H1 (cell line): Measurements from ENCODE around the gene IL27RA. TPM values are rescaled to one million over a fixed set of nuclear protein-coding genes. Genes with fewer than 3 reads are reported as not detected.

ENCODE experiments used
- CTCF ChIA-PET: fragments of 300-600 bp; sonication (Branson Sonifier 250); formaldehyde crosslinking; loops from one replicate; lab custom pipeline; 2021; ENCODE audit not compliant: partially characterized antibody; lab: Charles Lee
- POLR2A ChIA-PET: fragments of 300-600 bp; sonication (Branson Sonifier 250); formaldehyde crosslinking; loops from one replicate; lab custom pipeline; 2021; ENCODE audit warnings: inconsistent platforms; ENCODE audit not compliant: partially characterized antibody; lab: Charles Lee
- DNase-seq, 2 experiments: peaks; one replicate each; pipeline versions ENCODE4 v3.0.0 to v3.0.0-alpha.2; 2010 to 2022; ENCODE audit warnings: low spot score in 2 of 2, low read depth in 1 of 2, mixed read lengths in 1 of 2
- FAIRE-seq: peaks from 2 replicates; lab custom pipeline; 2011; peaks lifted over from hg19 to GRCh38; lab: Jason Lieb, UNC
- H2AFZ ChIP-seq: 2 replicates; pipeline ENCODE4 v1.8.1; 2012; ENCODE audit warnings: low read length, inconsistent platforms
- H2AK5ac ChIP-seq: 2 replicates; pipeline ENCODE4 v1.6.1; 2013; ENCODE audit warnings: low read depth, low read length
- H2BK120ac ChIP-seq: replicated peaks from 2 replicates; pipeline ENCODE3; 2013; ENCODE audit warnings: low read depth, low read length, inconsistent platforms
- H2BK12ac ChIP-seq: 2 replicates; pipeline ENCODE4 v1.6.1; 2013; ENCODE audit warnings: low read depth, low read length
- H2BK15ac ChIP-seq: 2 replicates; pipeline ENCODE4 v1.6.1; 2013; ENCODE audit warnings: low read length
- H2BK20ac ChIP-seq: 2 replicates; pipeline ENCODE4 v1.6.1; 2013; ENCODE audit warnings: low read length
- H2BK5ac ChIP-seq: 2 replicates; pipeline ENCODE4 v1.6.1; 2013; ENCODE audit warnings: low read depth, low read length
- H3K14ac ChIP-seq: 2 replicates; pipeline ENCODE4 v1.6.1; 2013; ENCODE audit warnings: inconsistent platforms; ENCODE audit not compliant: insufficient read length
- H3K18ac ChIP-seq: 2 replicates; pipeline ENCODE4 v1.6.1; 2013; ENCODE audit warnings: low read length; ENCODE audit errors: extremely low read depth
- H3K23ac ChIP-seq: 2 replicates; pipeline ENCODE4 v1.6.1; 2013; ENCODE audit warnings: inconsistent platforms; ENCODE audit not compliant: insufficient read length
- H3K23me2 ChIP-seq: 2 replicates; pipeline ENCODE4 v1.6.1; 2013; ENCODE audit warnings: low read depth, low read length
- H3K27ac ChIP-seq: 2 replicates; pipeline ENCODE4 v1.6.1; 2011; ENCODE audit warnings: low read depth, low read length, inconsistent platforms
- H3K27me3 ChIP-seq, 4 experiments: replicated peaks in 1 of 4; 1 replicate in 1 of 4; 2 replicates in 3 of 4; pipeline versions ENCODE4 v1.6.1 to v1.8.1; 2011 to 2013; ENCODE audit warnings: low read length in 3 of 4, mild to moderate bottlenecking in 3 of 4, inconsistent platforms in 2 of 4, mixed read lengths in 2 of 4, moderate library complexity in 1 of 4; ENCODE audit not compliant: control insufficient read depth in 3 of 4, insufficient read depth in 3 of 4; ENCODE audit errors: extremely low read depth in 1 of 4
- H3K36me3 ChIP-seq, 4 experiments: 2 replicates each; pipeline versions ENCODE4 v1.6.1 to v1.8.1; 2011 to 2013; ENCODE audit warnings: mild to moderate bottlenecking in 4 of 4, low read length in 3 of 4, moderate library complexity in 2 of 4, control low read depth in 1 of 4, inconsistent platforms in 1 of 4; ENCODE audit not compliant: insufficient read depth in 4 of 4, control insufficient read depth in 2 of 4
- H3K4ac ChIP-seq: replicated peaks from 2 replicates; pipeline ENCODE3; 2013; ENCODE audit warnings: low read length, low read depth, mixed read lengths, inconsistent platforms; ENCODE audit not compliant: insufficient read length
- H3K4me1 ChIP-seq, 4 experiments: replicated peaks in 1 of 4; 1 replicate in 1 of 4; 2 replicates in 3 of 4; pipeline versions ENCODE4 v1.6.1 to v1.8.1; 2011 to 2013; ENCODE audit warnings: low read length in 3 of 4, inconsistent platforms in 2 of 4, mixed read lengths in 1 of 4; ENCODE audit not compliant: insufficient read depth in 4 of 4, control insufficient read depth in 3 of 4
- H3K4me2 ChIP-seq, 2 experiments: 2 replicates each; pipeline versions ENCODE4 v1.6.1 to v1.8.1; 2011 to 2013; ENCODE audit warnings: low read depth in 2 of 2, low read length in 2 of 2, control low read depth in 1 of 2, inconsistent platforms in 1 of 2, mild to moderate bottlenecking in 1 of 2; ENCODE audit not compliant: insufficient read depth in 1 of 2
- H3K4me3 ChIP-seq, 4 experiments: fragments of 200-600, 300-600 bp in 1 of 4; sonication (generic), shearing (Covaris generic), sonication (Bioruptor Twin) in 1 of 4; 2 replicates each; pipeline versions ENCODE4 v1.5.1 to v1.8.1; 2011 to 2016; ENCODE audit warnings: low read length in 4 of 4, low read depth in 3 of 4, control low read depth in 2 of 4, inconsistent platforms in 2 of 4, mild to moderate bottlenecking in 2 of 4, mixed read lengths in 1 of 4, moderate library complexity in 1 of 4; ENCODE audit not compliant: insufficient read depth in 2 of 4; ENCODE audit errors: extremely low read depth in 1 of 4
- H3K56ac ChIP-seq: replicated peaks from 2 replicates; pipeline ENCODE3; 2013; ENCODE audit warnings: low read depth, mild to moderate bottlenecking, mixed read lengths, low read length, inconsistent platforms; ENCODE audit not compliant: insufficient read length
- H3K79me1 ChIP-seq: 2 replicates; pipeline ENCODE4 v1.6.1; 2013; ENCODE audit warnings: low read depth, low read length, control low read depth
- H3K79me2 ChIP-seq, 2 experiments: 2 replicates each; pipeline versions ENCODE4 v1.6.1 to v1.8.1; 2012 to 2013; ENCODE audit warnings: low read length in 2 of 2, mild to moderate bottlenecking in 2 of 2, inconsistent platforms in 1 of 2; ENCODE audit not compliant: insufficient read depth in 2 of 2, control insufficient read depth in 1 of 2
- H3K9ac ChIP-seq, 4 experiments: replicated peaks in 1 of 4; 1 replicate in 1 of 4; 2 replicates in 3 of 4; pipeline versions ENCODE4 v1.6.1 to v1.8.1; 2011 to 2013; ENCODE audit warnings: low read depth in 3 of 4, low read length in 3 of 4, control low read depth in 2 of 4, mild to moderate bottlenecking in 2 of 4, moderate library complexity in 2 of 4, inconsistent platforms in 1 of 4; ENCODE audit errors: extremely low read depth in 1 of 4
- H3K9me3 ChIP-seq, 2 experiments: 2 replicates each; pipeline versions ENCODE4 v1.6.1 to v1.8.1; 2012 to 2013; ENCODE audit warnings: mild to moderate bottlenecking in 2 of 2, moderate library complexity in 2 of 2, control low read depth in 1 of 2, inconsistent platforms in 1 of 2, low read depth in 1 of 2, low read length in 1 of 2, mixed read lengths in 1 of 2; ENCODE audit not compliant: insufficient read depth in 2 of 2
- H4K20me1 ChIP-seq, 2 experiments: replicated peaks in 1 of 2; 2 replicates each; pipeline versions ENCODE3 to v1.8.1; 2011 to 2013; ENCODE audit warnings: inconsistent platforms in 2 of 2, low read length in 2 of 2, mild to moderate bottlenecking in 1 of 2; ENCODE audit not compliant: insufficient read depth in 2 of 2, control insufficient read depth in 1 of 2
- H4K5ac ChIP-seq: 2 replicates; pipeline ENCODE4 v1.6.1; 2013; ENCODE audit warnings: low read length, low read depth, mixed read lengths, inconsistent platforms; ENCODE audit not compliant: insufficient read length
- H4K8ac ChIP-seq: 2 replicates; pipeline ENCODE4 v1.8.0; 2013; ENCODE audit warnings: mild to moderate bottlenecking, moderate library complexity, low read length, inconsistent platforms; ENCODE audit not compliant: insufficient read depth; ENCODE audit errors: extremely low read depth
- H4K91ac ChIP-seq: replicated peaks from 2 replicates; pipeline ENCODE3; 2013; ENCODE audit warnings: low read length, mixed read lengths, inconsistent platforms; ENCODE audit not compliant: insufficient read length
- BACH1 ChIP-seq: IDR thresholded peaks from 2 replicates; pipeline ENCODE4 v1.6.1; 2012; ENCODE audit warnings: low read length, improper control_type of control experiment
- CREB1 ChIP-seq: IDR thresholded peaks from 2 replicates; pipeline ENCODE4 v1.6.1; 2012; ENCODE audit warnings: inconsistent platforms
- EP300 ChIP-seq, 2 experiments: IDR thresholded peaks; 1 replicate in 1 of 2; 2 replicates in 1 of 2; pipeline ENCODE4 v1.6.1; 2011 to 2012; ENCODE audit warnings: low read depth in 2 of 2, low read length in 2 of 2, mild to moderate bottlenecking in 2 of 2, borderline replicate concordance in 1 of 2, inconsistent platforms in 1 of 2, moderate library complexity in 1 of 2
- HDAC2 ChIP-seq, 2 experiments: fragments of 300-600 bp in 1 of 2; sonication (generic) in 1 of 2; IDR thresholded peaks; 2 replicates each; pipeline ENCODE4 v1.6.1; 2011 to 2012; ENCODE audit warnings: low read depth in 2 of 2, low read length in 2 of 2, mild to moderate bottlenecking in 2 of 2, moderate library complexity in 2 of 2, borderline replicate concordance in 1 of 2, inconsistent platforms in 1 of 2
- KDM4A ChIP-seq: IDR thresholded peaks from one replicate; pipeline ENCODE4 v1.7.1; 2012; ENCODE audit warnings: low read depth, mild to moderate bottlenecking, moderate library complexity, low read length, inconsistent platforms; ENCODE audit not compliant: severe bottlenecking
- SIN3A ChIP-seq, 2 experiments: IDR thresholded peaks in 1 of 2; conservative IDR thresholded peaks in 1 of 2; 2 replicates each; pipeline ENCODE4 v1.6.1; 2011 to 2012; ENCODE audit warnings: low read length in 2 of 2, improper control_type of control experiment in 1 of 2, low read depth in 1 of 2, mild to moderate bottlenecking in 1 of 2
- SRF ChIP-seq: IDR thresholded peaks from 2 replicates; pipeline ENCODE4 v1.6.1; 2011; ENCODE audit warnings: mild to moderate bottlenecking, low read depth, low read length, moderate library complexity
- TAF1 ChIP-seq: IDR thresholded peaks from 2 replicates; pipeline ENCODE4 v1.6.1; 2011; ENCODE audit warnings: mild to moderate bottlenecking, low read depth, low read length
- TEAD4 ChIP-seq: IDR thresholded peaks from 2 replicates; pipeline ENCODE4 v1.6.1; 2012; ENCODE audit warnings: low read depth, low read length, inconsistent platforms, mixed read lengths
- WGBS, 2 experiments: shearing (Covaris generic) in 1 of 2; methylation state at CpG; one replicate each; pipeline versions ENCODE4 v1.1.6 to v1.1.7; 2013 to 2015; ENCODE audit warnings: low lambda C conversion rate in 2 of 2, mixed read lengths in 2 of 2, inconsistent platforms in 1 of 2, low coverage in 1 of 2, missing lambda C conversion rate in 1 of 2; ENCODE audit not compliant: insufficient replicate concordance in 2 of 2, insufficient coverage in 1 of 2, insufficient read length in 1 of 2; ENCODE audit errors: extremely low coverage in 1 of 2, missing lambda C conversion rate in 1 of 2; 5-methylcytosine and 5-hydroxymethylcytosine counted together
- polyA plus RNA-seq, 7 experiments: library from polyadenylated mRNA; depleted of rRNA in 3 of 7; stranded (reverse) in 5 of 7; unstranded in 2 of 7; fragments of >200 nt in 5 of 7; fragments of 200-250 nt in 2 of 7; gene quantifications; 1 replicate in 5 of 7; 2 replicates in 1 of 7; 4 replicates in 1 of 7; pipeline versions ENCODE4 v1.2.1 to v1.2.3, GENCODE V29; 2011 to 2013; ENCODE audit warnings: missing spikeins in 2 of 7, mixed read lengths in 2 of 7
- total RNA-seq: library from RNA; stranded (reverse); fragmentation: NEBNext Ultra II Directional; extraction: Animal tissue kit (Norgen Biotek cat#: 25700); gene quantifications from 2 replicates; pipeline ENCODE4 v1.2.1, GENCODE V29; 2021
- TF ChIP-seq, protein P1 (sequence below): IDR thresholded peaks from 2 replicates; pipeline ENCODE4 v1.6.1; 2012; ENCODE audit warnings: low read length, inconsistent platforms
- TF ChIP-seq, protein P2 (sequence below): IDR thresholded peaks from 2 replicates; pipeline ENCODE4 v1.6.1; 2012; ENCODE audit warnings: inconsistent platforms

The IL27RA gene
- total and polyA plus RNA-seq, 2 of the 8 experiments (the other 6 are each of a cell fraction or from before 2014, with no cell fraction given): 9.9 to 14.7 TPM

DNA sequence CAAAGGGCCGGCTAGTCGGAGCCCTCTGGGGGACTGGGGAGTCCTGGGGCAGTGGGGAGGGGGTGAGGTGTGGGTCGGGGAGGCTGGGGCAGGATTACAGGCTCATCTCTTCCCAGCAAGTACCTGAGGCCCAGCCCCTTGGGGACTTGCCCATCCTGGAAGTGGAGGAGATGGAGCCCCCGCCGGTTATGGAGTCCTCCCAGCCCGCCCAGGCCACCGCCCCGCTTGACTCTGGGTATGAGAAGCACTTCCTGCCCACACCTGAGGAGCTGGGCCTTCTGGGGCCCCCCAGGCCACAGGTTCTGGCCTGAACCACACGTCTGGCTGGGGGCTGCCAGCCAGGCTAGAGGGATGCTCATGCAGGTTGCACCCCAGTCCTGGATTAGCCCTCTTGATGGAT is 20.4 kb downstream of the IL27RA start:
- H4K8ac ChIP-seq: no peak overlapping the region
- no peak overlapping the region for H3K4ac ChIP-seq
- no peak overlapping the region for H2BK15ac ChIP-seq
- ChIA-PET POLR2A (interaction anchor here (0.9 kb wide), 1 partner anchor 85 kb away, joined by 3 read pairs; the partner anchor contains the start of gene ASF1B), CTCF (interaction anchor here (0.9 to 9.9 kb wide), 8 partner anchors 9 to 173 kb away, joined by 3 to 77 read pairs (median 6); partner anchors contain the start of genes IL27RA, MISP3 and PALM3)
- H2AK5ac ChIP-seq: no peak overlapping the region
- H3K4me1 ChIP-seq: peaks cover 0 to 3% (median under 1%) of the 10 kb centered on the region in 4 experiments; a peak in 2 of 7 replicates
- H3K4me2 ChIP-seq: no peak overlapping the region
- peaks cover 0 to 2% (median 0%) of the 10 kb centered on the region in 4 experiments; a peak in 1 of 7 replicates for H3K27me3 ChIP-seq
- H2BK120ac ChIP-seq: no peak overlapping the region
- H2AFZ ChIP-seq: no peak overlapping the region
- no peak overlapping the region for H3K23ac ChIP-seq
- no peaks in the 10 kb centered on the region for H3K36me3 ChIP-seq
- H3K79me2 ChIP-seq: no peaks in the 10 kb centered on the region
- H3K14ac ChIP-seq: no peak overlapping the region
- no peak overlapping the region for H4K5ac ChIP-seq
- peaks cover 2% of the 10 kb centered on the region; the same call in 1 of the 2 replicates for H3K23me2 ChIP-seq
- no peak overlapping the region for H2BK5ac ChIP-seq
- H4K20me1 ChIP-seq: no peaks in the 10 kb centered on the region
- no peak overlapping the region for H3K18ac ChIP-seq
- WGBS, 2 experiments: 93% methylated on average over 6 of the region's 9 CpGs; no CpG with 5 or more reads in 1 of the 2 experiments
- H2BK12ac ChIP-seq: no peak overlapping the region
- no peak for DNase-seq
- no peaks in the 10 kb centered on the region for H3K79me1 ChIP-seq
- H2BK20ac ChIP-seq: no peak overlapping the region
- H3K27ac ChIP-seq: no peak overlapping the region
- H3K9ac ChIP-seq: no peak overlapping the region
- no peaks in the 10 kb centered on the region; a peak in 1 of 4 replicates for H3K9me3 ChIP-seq
- no peak overlapping the region for H4K91ac ChIP-seq
- no peak for FAIRE-seq
- H3K56ac ChIP-seq: no peak overlapping the region
- no peak overlapping the region for H3K4me3 ChIP-seq
- TF ChIP-seq, protein P1, sequence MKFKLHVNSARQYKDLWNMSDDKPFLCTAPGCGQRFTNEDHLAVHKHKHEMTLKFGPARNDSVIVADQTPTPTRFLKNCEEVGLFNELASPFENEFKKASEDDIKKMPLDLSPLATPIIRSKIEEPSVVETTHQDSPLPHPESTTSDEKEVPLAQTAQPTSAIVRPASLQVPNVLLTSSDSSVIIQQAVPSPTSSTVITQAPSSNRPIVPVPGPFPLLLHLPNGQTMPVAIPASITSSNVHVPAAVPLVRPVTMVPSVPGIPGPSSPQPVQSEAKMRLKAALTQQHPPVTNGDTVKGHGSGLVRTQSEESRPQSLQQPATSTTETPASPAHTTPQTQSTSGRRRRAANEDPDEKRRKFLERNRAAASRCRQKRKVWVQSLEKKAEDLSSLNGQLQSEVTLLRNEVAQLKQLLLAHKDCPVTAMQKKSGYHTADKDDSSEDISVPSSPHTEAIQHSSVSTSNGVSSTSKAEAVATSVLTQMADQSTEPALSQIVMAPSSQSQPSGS: no peak
- TF ChIP-seq TAF1: no peak
- no peak for TF ChIP-seq BACH1
- TF ChIP-seq EP300 (IDR thresholded peaks at IDR 0.05; ENCODE audit: borderline replicate concordance in 1 of 2, low read depth in 2 of 2, low read length in 2 of 2): no peak
- TF ChIP-seq SIN3A (conservative IDR thresholded peaks at IDR 0.05 in 1 of 2, IDR thresholded peaks at IDR 0.05 in 1 of 2; ENCODE audit: low read depth in 1 of 2, low read length in 2 of 2): no peak
- no peak for TF ChIP-seq CREB1
- no peak for TF ChIP-seq HDAC2 (IDR thresholded peaks at IDR 0.05; ENCODE audit: borderline replicate concordance in 1 of 2, low read depth in 2 of 2, low read length in 2 of 2)
- no peak for TF ChIP-seq SRF
- TF ChIP-seq TEAD4: no peak
- no peak for TF ChIP-seq KDM4A
- TF ChIP-seq, protein P2, sequence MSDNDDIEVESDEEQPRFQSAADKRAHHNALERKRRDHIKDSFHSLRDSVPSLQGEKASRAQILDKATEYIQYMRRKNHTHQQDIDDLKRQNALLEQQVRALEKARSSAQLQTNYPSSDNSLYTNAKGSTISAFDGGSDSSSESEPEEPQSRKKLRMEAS: no peak
